ENCODE data around the gene CENPF.
"Not testable (repeated sequence)": the region's sequence is repeated elsewhere in the genome, so short reads cannot be mapped to it uniquely, and the experiment has no call there.

Gene CENPF, protein sequence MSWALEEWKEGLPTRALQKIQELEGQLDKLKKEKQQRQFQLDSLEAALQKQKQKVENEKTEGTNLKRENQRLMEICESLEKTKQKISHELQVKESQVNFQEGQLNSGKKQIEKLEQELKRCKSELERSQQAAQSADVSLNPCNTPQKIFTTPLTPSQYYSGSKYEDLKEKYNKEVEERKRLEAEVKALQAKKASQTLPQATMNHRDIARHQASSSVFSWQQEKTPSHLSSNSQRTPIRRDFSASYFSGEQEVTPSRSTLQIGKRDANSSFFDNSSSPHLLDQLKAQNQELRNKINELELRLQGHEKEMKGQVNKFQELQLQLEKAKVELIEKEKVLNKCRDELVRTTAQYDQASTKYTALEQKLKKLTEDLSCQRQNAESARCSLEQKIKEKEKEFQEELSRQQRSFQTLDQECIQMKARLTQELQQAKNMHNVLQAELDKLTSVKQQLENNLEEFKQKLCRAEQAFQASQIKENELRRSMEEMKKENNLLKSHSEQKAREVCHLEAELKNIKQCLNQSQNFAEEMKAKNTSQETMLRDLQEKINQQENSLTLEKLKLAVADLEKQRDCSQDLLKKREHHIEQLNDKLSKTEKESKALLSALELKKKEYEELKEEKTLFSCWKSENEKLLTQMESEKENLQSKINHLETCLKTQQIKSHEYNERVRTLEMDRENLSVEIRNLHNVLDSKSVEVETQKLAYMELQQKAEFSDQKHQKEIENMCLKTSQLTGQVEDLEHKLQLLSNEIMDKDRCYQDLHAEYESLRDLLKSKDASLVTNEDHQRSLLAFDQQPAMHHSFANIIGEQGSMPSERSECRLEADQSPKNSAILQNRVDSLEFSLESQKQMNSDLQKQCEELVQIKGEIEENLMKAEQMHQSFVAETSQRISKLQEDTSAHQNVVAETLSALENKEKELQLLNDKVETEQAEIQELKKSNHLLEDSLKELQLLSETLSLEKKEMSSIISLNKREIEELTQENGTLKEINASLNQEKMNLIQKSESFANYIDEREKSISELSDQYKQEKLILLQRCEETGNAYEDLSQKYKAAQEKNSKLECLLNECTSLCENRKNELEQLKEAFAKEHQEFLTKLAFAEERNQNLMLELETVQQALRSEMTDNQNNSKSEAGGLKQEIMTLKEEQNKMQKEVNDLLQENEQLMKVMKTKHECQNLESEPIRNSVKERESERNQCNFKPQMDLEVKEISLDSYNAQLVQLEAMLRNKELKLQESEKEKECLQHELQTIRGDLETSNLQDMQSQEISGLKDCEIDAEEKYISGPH (N-terminal part only)

DNA sequence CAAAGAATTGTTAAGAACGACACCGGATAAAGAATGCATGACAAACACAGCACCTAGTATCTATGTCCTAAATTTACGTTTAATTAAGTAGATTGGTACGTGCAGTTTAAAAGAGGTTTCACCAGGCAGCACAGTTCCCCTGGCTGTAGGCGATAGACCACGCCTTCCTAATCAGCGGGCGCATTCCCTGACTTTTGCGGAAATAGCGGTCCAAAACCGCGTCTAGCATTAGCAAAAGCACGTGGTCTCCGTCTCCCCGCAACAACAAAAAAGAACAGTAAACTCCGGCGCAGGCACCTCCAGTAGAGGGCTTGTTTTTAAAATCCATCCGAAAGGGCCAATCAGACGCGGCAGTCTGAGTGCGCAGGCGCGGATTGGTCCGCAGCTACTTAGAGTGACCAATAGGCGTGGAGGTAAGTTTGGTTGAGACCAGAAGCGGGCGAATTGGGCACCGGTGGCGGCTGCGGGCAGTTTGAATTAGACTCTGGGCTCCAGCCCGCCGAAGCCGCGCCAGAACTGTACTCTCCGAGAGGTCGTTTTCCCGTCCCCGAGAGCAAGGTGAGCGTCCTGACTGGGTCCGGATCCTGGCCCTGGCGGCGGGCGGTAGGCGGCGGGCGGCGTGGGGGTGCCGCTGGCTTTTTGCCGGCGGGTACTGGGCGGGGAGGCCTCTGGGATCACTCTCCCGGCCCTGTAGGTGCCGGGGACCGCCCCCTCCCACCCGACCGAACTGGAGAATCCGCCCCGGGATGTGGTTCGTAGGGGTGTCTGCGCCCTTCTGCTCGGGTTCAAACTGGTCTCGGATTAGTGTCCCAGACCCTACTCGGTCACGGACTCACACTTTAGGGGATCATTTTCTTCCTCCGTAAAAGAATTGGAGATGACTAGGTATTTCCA, at the start of gene CENPF:
Gene CENPF, plus strand, starts transcription at position 432 of the 894 bp plus-strand sequence. CDS start 10,560 bp downstream, outside the sequence.
- FAIRE-seq: peak; percentile 96
- DNase-seq (ENCODE audit: extremely low spot score, insufficient read length, low read depth): peak; percentile 94

DNA sequence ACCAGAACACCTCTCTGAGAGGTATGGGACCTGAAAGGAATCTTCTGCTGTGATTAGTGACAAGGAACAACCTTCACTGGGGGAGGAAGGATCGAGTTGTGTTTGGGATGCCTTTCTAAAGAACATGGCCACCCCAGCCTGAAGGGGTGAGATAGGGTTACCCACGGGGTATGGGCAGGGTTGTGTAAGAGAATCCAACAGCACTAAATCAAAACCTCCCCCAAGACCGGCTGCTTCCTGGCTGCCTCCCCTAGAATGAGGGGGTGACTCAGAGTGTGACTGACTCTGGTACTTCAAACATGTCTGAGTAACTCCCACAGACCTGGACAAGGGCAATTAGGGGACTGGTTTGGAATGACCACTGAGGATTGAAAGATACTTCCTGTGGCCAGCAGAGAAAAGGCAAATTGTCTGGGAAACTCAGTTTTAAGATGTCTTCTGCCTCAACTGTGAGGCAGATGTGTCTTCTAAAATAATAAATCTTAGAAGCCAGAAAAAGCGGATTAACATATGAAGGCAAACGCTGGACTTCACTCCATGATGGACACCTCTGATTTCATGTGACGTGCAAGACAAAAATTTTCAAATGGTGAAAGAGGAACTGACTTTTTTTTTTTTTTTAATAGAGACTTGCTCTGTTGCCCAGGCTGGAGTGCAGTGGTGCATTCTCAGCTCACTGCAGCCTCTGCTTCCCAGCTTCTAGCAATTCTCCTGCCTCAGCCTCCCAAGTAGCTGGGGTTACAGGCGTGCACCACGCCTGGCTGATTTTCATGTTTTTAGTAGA, 44.9 kb upstream of the CENPF start:
- no peak for DNase-seq (ENCODE audit: extremely low spot score, insufficient read length, low read depth)
- FAIRE-seq: peak; percentile 15

DNA sequence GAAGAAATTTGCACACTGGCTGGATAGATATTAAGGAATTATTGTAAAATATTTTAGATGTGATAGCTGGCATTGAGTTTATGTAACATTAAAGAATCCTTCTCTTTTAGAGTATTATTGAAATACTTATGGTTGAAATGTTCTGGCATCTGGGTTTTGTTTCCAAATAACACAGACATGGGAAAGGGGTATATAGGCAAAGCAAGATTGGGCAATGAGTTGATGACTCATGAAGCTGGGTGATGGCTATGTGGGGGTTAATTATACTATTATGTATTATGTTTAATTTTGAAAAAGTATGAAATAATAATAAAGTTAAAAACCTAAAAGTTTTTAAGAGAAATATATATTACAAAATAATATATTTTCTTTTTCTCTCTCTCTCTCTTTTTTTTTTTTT, 39.1 kb upstream of the CENPF start:
- FAIRE-seq (no peak), DNase-seq (ENCODE audit: extremely low spot score, insufficient read length, low read depth) (no peak)

DNA sequence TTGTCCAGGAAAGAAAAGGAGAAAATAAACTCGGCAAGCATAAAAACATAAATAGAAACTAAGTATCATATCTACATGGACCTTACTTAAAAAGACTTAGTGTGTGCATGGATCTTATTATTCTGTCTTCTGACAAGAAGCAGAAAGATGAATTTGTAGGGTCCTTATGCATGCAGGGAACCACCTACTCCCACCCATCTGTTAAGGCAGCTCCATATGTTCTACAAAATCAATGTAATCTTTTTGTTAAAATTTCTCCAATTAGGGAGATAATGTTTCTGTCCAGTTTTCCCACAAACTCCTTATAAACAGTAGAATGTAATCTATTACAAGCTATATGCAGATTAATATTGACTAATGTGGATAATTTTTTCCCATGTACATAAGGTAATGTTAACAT, 37.7 kb upstream of the CENPF start:
- DNase-seq (ENCODE audit: extremely low spot score, insufficient read length, low read depth): no peak
- FAIRE-seq: no peak

DNA sequence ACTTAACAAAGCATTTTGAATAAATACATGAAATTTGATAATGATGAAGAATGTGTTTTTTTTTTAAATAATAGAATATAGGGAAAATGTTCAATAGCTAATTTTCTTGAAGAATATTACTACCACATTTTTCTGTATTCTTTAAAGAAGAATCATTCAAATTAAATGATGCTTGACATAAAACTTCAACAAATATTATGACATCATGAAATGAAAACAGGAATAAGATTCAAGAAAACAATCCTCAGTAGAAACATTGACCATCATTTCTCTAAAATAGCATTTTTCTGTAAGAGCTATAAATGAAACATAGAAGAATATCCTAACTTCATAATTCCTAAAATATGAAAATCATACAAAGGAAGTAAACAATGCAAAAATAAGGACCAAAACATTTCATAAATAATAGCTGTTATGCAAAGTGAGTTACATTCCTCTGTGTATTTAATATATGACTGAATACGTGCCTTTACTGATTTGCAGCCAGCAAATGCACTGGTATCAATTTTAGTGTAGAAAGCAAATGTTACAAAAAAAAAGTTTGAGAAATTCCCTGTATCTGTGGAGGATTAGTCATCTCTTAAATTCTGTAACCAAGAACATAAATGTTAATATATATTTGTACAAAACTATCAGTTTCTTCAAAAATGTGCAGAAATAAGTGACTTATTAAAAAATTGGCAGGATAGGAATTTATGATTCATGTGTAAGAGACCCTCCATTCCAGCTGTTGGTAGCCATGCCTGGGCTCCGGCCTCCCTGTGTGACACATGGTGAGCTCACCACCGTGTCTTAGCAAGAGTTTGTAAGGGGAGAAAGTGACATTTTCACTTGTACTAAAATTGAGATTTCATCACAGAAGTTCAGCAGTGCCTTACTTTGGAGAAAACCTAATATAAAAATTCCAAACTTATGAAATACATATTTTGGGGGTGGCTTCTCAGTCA, 36.6 kb upstream of the CENPF start:
- no peak for DNase-seq (ENCODE audit: extremely low spot score, insufficient read length, low read depth)
- FAIRE-seq: no peak

DNA sequence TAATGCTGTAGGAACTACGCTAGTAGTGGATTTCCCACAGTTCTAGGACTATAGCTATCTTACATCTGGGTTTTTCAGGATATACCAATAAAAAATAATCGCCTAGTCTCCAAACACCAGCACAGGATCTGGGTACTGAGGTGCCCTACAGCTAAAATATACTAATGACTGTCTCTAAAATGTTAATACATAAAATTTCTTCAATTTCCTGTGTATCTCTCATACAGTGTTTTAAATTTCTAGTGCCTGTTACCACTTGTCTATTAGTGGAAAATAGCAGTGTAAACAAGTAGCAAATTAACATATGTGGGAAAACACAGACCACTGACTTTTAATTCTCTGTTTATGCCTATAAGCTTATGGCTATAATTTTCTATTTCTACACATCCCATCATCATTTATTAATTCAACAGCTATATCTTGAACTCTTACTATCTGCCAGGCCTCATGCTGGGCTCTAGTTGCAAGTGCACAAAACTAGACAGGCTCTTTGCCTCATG, 35.5 kb upstream of the CENPF start:
- DNase-seq (ENCODE audit: extremely low spot score, insufficient read length, low read depth): no peak
- no peak for FAIRE-seq

DNA sequence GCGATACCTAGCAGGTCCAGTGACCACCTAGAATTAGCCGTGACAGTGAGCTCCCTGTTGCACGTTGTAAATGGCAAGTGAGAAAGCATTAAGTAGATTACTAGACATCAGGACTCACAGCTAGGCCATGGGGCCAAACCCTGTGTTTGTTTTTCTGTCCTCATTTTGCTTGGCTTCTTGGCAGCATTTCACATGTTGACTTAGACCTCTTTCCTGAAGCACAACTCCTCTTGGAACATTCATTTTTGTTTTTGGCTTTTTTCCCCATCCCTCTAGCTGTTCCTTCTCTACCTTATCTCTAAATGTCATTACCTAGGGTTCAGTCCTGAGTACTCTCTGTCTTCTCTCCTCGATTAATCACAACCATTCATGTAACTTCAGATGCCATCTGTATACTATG, 34.7 kb upstream of the CENPF start:
- FAIRE-seq (no peak), DNase-seq (ENCODE audit: extremely low spot score, insufficient read length, low read depth) (no peak)

DNA sequence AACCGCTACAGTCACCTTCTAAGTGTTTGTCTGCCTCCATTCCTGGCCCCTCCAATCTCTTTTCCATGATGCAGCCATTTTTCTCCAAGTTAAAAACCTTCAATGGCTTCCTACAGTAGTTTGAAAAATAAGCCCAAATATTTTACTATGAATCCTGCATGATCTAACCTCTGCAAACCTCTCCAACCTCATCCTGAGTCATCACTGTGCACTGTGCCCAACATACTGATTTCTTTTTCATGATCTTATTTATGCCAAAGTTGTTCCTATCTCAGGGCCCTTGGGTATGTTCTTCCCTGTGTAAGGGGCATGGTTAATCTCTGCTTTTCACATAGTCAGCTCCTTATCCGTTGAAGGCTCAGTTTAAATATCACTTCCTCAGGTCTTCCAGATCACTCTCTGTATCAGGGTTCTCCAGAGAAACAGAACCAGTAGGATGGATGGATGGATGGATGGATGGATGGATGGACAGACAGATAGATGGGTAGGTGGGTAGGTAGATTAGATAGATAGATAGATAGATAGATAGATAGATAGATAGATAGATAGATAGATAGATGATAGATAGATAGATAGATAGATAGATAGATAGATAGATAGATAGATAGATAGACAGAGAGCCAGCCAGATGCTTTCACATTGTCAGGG, 33.5 kb upstream of the CENPF start:
- FAIRE-seq (no peak), DNase-seq (ENCODE audit: extremely low spot score, insufficient read length, low read depth) (no peak)

DNA sequence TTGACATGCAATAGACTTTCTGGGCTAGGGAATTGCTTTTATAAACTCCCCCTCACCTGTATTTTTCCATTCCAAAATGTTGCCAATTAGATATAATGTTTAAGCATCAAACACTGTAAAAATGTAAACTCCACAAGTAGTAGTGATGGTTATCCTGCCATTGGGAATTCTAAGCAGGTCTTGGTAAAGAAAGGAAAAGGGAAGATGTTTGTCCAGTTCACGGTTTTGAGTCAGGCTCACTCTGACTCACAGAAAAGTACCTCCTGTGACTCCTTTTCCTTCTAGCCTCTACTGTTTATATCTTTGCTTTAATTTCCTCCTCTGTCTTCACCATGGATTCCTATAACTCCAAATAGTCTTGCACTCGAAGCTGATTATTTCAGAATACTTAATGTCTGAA, 32.6 kb upstream of the CENPF start:
- FAIRE-seq: no peak
- no peak for DNase-seq (ENCODE audit: extremely low spot score, insufficient read length, low read depth)

DNA sequence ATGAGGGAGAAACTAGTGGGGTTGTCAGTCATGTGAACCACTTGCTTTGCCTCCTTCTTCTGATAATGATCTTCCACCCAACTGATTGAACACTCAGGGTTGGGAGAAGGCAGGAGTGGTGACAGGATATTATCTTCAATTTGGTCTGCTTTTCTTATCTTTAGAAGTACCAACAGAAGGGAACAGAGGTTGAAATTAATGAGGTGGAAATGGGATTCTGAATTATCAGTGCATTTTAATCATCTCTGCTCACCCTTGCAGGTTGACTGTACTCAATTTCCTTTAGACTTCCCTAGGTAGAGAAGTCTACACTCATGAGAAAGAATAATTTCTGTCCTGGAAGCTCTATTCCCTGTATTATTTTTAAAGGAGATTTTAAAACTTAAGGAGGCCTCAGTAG, 31.7 kb upstream of the CENPF start:
- no peak for DNase-seq (ENCODE audit: extremely low spot score, insufficient read length, low read depth)
- no peak for FAIRE-seq

DNA sequence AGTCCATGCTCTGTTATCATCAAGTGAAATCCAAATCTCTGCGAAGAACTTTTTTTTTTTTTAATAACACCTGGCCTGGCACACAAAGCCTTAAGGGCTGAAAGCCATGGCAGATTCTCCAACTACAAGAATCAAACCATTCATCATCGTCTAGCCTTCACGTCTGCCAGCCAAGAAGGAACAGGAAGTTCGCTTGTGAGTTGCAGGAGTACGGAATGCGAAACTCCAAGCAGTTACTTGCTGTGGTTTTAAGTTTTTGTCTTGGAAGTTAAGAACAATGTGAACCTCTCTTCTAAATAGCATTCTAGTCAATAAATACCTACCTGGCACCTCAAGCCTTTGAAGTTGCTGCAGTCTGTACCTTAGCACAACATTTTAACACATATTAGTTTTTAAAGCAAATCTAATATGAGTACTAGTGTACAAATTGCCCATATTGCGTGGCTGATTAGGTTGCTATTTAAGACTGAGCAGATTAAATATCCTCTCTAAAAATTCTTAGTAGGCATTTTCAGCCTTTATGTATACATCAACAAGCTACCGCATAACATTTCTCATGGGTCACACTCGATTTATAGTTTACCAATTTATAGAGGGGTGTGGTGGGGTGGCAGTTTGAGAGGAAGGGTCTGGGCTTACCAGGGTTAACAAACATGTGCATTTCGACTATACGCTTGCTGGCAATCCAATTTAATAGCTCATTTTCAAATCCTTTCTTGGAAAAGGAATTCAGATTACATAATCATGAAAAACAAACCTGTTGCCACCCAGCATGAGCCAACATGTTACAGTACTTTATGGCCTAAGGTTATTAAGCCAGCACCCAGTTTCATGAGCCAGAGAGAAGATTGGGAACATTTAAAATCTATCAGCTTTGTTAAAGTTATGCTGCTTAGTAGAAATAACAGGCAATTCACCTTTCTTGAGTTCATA, 29.3 kb upstream of the CENPF start:
- no peak for FAIRE-seq
- no peak for DNase-seq (ENCODE audit: extremely low spot score, insufficient read length, low read depth)

DNA sequence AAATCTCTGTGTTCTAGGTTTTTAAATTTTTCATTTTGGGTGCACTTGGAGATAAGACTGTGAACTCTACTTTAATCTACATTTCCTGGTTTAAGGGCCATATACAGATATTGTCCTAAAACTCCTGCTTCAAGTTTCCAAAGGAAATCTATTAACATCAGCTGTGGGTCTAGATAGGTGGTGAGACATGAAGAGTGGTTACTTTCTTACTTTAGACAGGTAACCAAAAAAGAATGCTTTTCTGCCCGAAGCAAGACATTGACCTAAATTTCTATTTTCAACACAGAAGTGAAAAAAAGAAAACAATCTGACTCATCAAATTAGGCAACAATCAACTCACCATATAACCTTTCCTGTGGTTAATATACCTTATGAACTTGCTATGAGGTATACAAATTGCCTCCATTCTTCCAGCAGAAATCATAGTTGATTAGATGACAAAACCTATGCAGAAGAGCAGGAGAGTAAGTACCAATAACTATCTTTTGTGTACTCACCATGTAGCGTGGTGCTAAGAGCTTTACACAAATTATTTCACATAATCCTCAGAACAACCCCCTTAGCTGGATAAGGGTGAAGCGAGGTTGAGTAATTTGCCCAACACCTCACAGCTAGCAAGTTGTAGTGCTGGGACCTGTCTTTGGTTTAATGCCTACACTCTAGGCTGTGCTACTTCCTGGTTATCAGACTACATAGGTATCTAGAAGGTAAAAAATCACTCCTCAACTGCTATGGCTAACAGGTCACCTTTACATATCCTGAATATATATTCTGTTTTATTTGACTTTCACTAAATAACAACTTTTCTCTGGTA, 28.2 kb upstream of the CENPF start:
- DNase-seq (ENCODE audit: extremely low spot score, insufficient read length, low read depth) (no peak), FAIRE-seq (no peak)

DNA sequence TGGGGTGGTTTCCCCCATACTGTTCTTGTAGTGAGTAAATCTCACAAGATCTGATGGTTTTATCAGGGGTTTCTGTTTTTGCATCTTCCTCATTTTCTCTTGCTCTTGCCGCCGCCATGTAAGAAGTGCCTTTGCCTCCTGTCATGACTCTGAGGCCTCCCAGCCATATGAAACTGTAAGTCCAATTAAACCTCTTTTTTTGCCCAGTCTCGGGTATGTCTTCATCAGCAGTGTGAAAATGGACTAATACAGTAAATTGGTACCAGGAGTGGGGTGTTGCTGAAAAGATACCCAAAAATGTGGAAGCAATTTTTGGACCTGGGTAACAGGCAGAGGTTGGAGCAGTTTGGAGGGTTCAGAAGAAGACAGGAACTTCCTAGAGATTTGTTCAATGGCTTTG, 26.9 kb upstream of the CENPF start:
- not testable (repeated sequence) for DNase-seq (ENCODE audit: extremely low spot score, insufficient read length, low read depth); FAIRE-seq

DNA sequence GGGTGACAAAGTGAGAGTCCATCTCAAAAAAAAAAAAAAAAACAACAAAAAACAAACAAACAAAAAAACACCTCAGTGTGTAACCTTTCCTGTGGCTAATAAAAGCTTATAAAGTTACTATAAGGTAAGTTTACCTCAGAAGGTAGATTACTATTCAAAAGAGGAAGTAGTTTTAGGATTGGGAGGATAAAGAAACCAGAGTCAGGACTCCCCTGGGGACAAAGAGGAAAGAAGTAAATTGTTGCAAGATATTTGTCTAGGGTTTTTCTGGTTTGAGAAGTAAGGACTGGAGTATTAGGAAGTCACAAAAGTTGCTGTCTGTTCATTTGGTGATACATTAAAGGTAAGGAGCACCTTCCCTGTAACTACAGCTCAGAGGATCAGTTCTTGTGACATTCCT, 23.8 kb upstream of the CENPF start:
- DNase-seq (ENCODE audit: extremely low spot score, insufficient read length, low read depth) (no peak), FAIRE-seq (no peak)

DNA sequence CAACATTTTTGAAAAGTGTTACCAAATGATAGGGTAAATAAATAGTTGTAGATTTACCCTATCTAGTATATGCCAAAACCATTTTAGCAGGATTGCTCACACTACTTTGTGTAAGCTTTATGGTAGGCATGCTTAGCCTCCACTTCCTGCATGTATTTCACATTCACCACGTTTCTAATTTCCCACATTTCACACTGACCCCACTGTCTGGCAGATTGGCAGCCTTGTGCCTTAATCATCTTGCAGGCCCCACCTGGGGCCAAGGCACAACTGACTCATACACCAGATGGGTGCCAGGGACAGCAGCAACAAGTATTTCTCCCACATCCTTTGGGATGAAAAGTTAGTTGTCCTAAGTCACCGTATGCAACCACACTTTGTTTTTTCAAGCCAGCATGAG, 21.2 kb upstream of the CENPF start:
- FAIRE-seq (no peak), DNase-seq (ENCODE audit: extremely low spot score, insufficient read length, low read depth) (no peak)
